Skeletal muscle satellite cell (primary cell): ENCODE results near the gene CHRDL2.

ENCODE experiments used
- H3K27me3 ChIP-seq: 2 replicates; pipeline ENCODE4 v1.7.0; 2013; ENCODE audit warnings: low read length; ENCODE audit not compliant: control insufficient read depth, insufficient read depth
- H3K36me3 ChIP-seq: 2 replicates; pipeline ENCODE4 v1.7.0; 2013; ENCODE audit warnings: mild to moderate bottlenecking, control low read depth, low read length; ENCODE audit not compliant: insufficient read depth
- H3K4me1 ChIP-seq: 2 replicates; pipeline ENCODE4 v1.7.0; 2013; ENCODE audit warnings: low read length; ENCODE audit not compliant: control insufficient read depth, insufficient read depth
- H3K4me2 ChIP-seq: 2 replicates; pipeline ENCODE4 v1.7.0; 2013; ENCODE audit warnings: mild to moderate bottlenecking, low read length
- H3K4me3 ChIP-seq: 2 replicates; pipeline ENCODE4 v1.7.0; 2013; ENCODE audit warnings: low read length
- H3K9ac ChIP-seq: 2 replicates; pipeline ENCODE4 v1.7.0; 2013; ENCODE audit warnings: mild to moderate bottlenecking, low read depth, low read length, moderate library complexity
- H3K9me3 ChIP-seq: replicated peaks from 2 replicates; pipeline ENCODE4 v1.7.0; 2013; ENCODE audit warnings: mild to moderate bottlenecking, control low read depth, low read length

Gene CHRDL2

GRCh38 chr11:74746868-74747267 lies 15.6 kb upstream of the CHRDL2 start:
- Histone ChIP-seq H3K36me3 (no peaks in the 10 kb centered on the region), H3K4me1 (peaks cover 6% of the 10 kb centered on the region)

GRCh38 chr11:74744277-74744676 lies 13.1 kb upstream of the CHRDL2 start:
- Histone ChIP-seq H3K9me3 (no peaks in the 10 kb centered on the region), H3K27me3 (peaks cover 13% of the 10 kb centered on the region), H3K4me2 (no peak overlapping the region), H3K4me3 (no peak overlapping the region), H3K9ac (no peak overlapping the region), H3K4me1 (peaks cover 6% of the 10 kb centered on the region), H3K36me3 (no peaks in the 10 kb centered on the region)

More at GRCh38 chr11:74746868-74747267, 15.6 kb upstream of the CHRDL2 start:
- Histone ChIP-seq H3K27me3 (peaks cover 13% of the 10 kb centered on the region), H3K4me3 (no peak overlapping the region), H3K9ac (no peak overlapping the region), H3K4me2 (no peak overlapping the region), H3K9me3 (no peaks in the 10 kb centered on the region)

GRCh38 chr11:74743640-74744039 lies 12.4 kb upstream of the CHRDL2 start:
- Histone ChIP-seq H3K4me1 (peaks cover 6% of the 10 kb centered on the region), H3K4me3 (no peak overlapping the region), H3K36me3 (no peaks in the 10 kb centered on the region), H3K27me3 (peaks cover 13% of the 10 kb centered on the region), H3K4me2 (no peak overlapping the region), H3K9ac (no peak overlapping the region), H3K9me3 (no peaks in the 10 kb centered on the region)

GRCh38 chr11:74742070-74742469 lies 10.8 kb upstream of the CHRDL2 start:
- H3K4me2 ChIP-seq: no peak overlapping the region
- H3K9me3 ChIP-seq: no peaks in the 10 kb centered on the region
- H3K36me3 ChIP-seq: no peaks in the 10 kb centered on the region
- no peaks in the 10 kb centered on the region for H3K4me1 ChIP-seq
- no peak overlapping the region for H3K9ac ChIP-seq
- H3K4me3 ChIP-seq: no peak overlapping the region
- peaks cover 13% of the 10 kb centered on the region for H3K27me3 ChIP-seq

- H3K4me1 ChIP-seq: no peaks in the 10 kb centered on the region
- no peak overlapping the region for H3K4me3 ChIP-seq
- no peaks in the 10 kb centered on the region for H3K36me3 ChIP-seq
- no peak overlapping the region for H3K4me2 ChIP-seq
- no peaks in the 10 kb centered on the region for H3K9me3 ChIP-seq
- H3K27me3 ChIP-seq: peaks cover 21% of the 10 kb centered on the region
- no peak overlapping the region for H3K9ac ChIP-seq
Measured at GRCh38 chr11:74739546-74740270, 8.5 kb upstream of the CHRDL2 start.

DNA sequence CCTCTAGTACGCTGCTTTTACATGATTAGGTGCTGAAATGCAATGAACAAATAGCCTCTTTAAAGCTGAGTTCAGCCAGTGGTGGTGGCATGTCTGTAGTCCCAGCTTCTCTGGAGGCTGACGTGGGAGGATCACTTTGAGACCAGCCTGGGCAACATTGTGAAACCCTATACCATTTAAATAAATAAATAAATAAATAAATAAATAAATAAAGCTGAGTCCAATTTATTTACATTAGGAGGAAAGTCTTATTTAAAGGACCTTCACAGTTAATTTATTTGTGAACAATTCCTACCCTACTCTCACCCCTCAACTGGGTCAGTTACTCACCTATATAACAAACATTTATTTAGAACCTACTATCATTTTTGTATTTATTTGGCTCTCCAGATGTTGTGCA lies 4.8 kb upstream of the CHRDL2 start:
- Histone ChIP-seq H3K4me2 (no peak overlapping the region), H3K36me3 (no peaks in the 10 kb centered on the region), H3K4me1 (no peaks in the 10 kb centered on the region), H3K9me3 (no peaks in the 10 kb centered on the region), H3K9ac (no peak overlapping the region), H3K4me3 (no peak overlapping the region), H3K27me3 (peaks cover 36% of the 10 kb centered on the region)

DNA sequence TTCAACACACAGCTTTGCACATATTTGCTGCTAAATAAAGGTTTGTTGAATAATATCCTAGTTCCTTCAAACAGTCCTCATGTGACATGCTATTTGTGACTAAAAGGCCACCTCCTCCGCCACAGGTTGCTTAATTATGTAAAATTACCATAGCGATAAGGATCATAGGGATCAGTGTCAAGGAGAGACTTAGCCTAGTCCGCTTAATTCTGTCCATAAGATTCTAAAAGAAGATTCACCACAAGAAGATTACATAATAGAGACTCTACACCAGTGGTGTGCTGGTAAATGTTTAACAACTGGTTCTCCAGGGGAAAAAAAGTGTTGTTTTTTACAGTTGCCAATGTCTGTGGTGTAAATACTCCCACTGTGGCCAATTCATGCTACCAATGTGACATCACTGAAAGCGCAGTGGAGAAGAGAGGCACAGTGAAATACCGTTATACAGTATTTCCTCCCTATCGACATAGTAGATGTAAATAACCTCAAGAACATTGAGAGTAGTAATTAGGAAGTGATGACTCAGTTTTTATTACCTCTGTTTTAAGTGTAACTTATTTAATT lies 4.2 kb upstream of the CHRDL2 start:
- Histone ChIP-seq H3K9me3 (no peaks in the 10 kb centered on the region), H3K4me2 (no peak overlapping the region), H3K9ac (no peak overlapping the region), H3K4me1 (peaks cover 2% of the 10 kb centered on the region), H3K27me3 (peaks cover 42% of the 10 kb centered on the region), H3K36me3 (no peaks in the 10 kb centered on the region), H3K4me3 (no peak overlapping the region)

- Histone ChIP-seq H3K4me1 (peaks cover 2% of the 10 kb centered on the region), H3K9me3 (no peaks in the 10 kb centered on the region), H3K36me3 (no peaks in the 10 kb centered on the region), H3K9ac (no peak overlapping the region), H3K4me2 (no peak overlapping the region), H3K4me3 (no peak overlapping the region), H3K27me3 (peaks cover 51% of the 10 kb centered on the region)
Measured at GRCh38 chr11:74734559-74734925, 3.3 kb upstream of the CHRDL2 start.

DNA sequence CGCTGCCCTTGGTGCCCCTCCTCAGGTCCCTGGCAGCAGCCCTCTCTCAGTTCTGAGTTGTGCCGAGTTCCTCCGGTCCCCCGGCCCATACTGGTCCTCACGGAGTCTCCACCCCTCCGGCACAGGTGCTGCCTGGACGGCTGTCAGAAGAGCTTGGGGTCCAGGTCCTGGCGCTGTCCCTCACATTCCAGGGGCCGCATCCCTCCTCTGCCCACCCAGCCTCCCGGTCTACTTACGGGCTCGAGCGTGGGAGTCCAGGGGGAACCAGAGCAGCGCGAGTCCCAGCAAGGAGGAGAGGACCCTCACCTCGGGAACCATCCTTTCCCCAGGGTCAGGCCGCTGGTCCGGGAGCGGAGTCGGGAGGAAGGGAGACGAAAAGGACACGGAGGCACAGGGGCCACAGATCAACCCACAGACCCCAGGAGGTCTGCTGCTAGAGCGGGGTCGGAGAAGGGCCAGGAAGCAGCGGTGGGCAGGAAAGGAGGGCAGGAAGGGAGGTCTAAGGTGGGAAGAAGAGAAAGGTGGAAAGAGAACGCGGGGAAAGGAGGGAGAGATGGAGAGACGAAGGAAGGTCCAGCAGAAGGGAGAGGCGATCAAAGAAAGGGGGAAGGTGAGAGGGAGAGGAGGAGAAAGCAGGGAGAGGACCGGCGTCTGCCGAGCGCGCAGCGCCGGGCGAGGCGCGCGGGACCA lies 510 bp downstream of the CHRDL2 start:
- Histone ChIP-seq H3K4me2 (peak overlapping the region; percentile 50), H3K9me3 (no peaks in the 10 kb centered on the region), H3K9ac (no peak overlapping the region), H3K36me3 (no peaks in the 10 kb centered on the region), H3K27me3 (peaks cover 78% of the 10 kb centered on the region), H3K4me3 (peak overlapping the region; percentile 38), H3K4me1 (peaks cover 2% of the 10 kb centered on the region)

DNA sequence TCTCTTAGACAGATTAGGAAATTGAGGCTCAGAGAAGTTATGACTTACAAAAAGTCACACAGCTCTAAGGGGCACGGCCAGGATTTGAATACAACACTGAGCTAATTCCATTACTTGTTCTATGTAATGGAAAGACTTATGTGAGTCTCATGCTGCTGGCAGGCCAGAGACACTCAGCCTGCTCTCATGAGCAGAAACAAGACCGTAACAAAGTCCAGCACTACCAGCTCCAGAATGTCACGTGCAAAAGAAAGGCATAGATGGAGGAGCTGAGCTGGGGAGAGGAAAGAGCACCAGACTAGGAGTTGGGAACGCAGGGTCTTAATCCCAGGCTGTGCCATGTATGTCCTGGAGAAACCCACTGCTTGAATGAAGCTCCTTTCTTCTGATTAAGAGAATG lies 1.8 kb downstream of the CHRDL2 start:
- Histone ChIP-seq H3K27me3 (peaks cover 79% of the 10 kb centered on the region), H3K9me3 (no peaks in the 10 kb centered on the region), H3K9ac (no peak overlapping the region), H3K4me3 (no peak overlapping the region), H3K36me3 (no peaks in the 10 kb centered on the region), H3K4me1 (peaks cover 2% of the 10 kb centered on the region), H3K4me2 (no peak overlapping the region)

- Histone ChIP-seq H3K4me2 (no peak overlapping the region), H3K9me3 (no peaks in the 10 kb centered on the region), H3K27me3 (peaks cover 83% of the 10 kb centered on the region), H3K9ac (no peak overlapping the region), H3K4me1 (peaks cover 2% of the 10 kb centered on the region), H3K4me3 (no peak overlapping the region), H3K36me3 (no peaks in the 10 kb centered on the region)
Measured at GRCh38 chr11:74726547-74727182, 4.6 kb downstream of the CHRDL2 start.
